Measurements from ENCODE around the gene NAP1L4. TPM values are rescaled to one million over a fixed set of nuclear protein-coding genes. Genes with fewer than 3 reads are reported as not detected.

Gene NAP1L4
- total RNA-seq, 1 experiment from 2014 or later: 144 TPM

GRCh38 chr11:2961080-2961479, 31.0 kb downstream of the NAP1L4 start:
- CTCF ChIA-PET: no interaction called here
- peaks cover 3% of the 10 kb centered on the region; the same call in 1 of the 2 replicates for H4K20me1 ChIP-seq (ENCODE audit: insufficient read depth)
- H3K4me2 ChIP-seq (ENCODE audit: low read length): no peak overlapping the region
- H3K79me2 ChIP-seq (ENCODE audit: insufficient read depth, low read length): peaks cover 91% of the 10 kb centered on the region
- no TSS peak for BruUV-seq (replicated peaks)
- no peaks in the 10 kb centered on the region for H3K4me1 ChIP-seq (ENCODE audit: control insufficient read depth in 1 of 2, insufficient read depth in 2 of 2, low read length in 2 of 2)
- H3K27me3 ChIP-seq (ENCODE audit: insufficient read depth, low read length): no peaks in the 10 kb centered on the region
- H3K9ac ChIP-seq (ENCODE audit: low read length): no peak overlapping the region
- H3K27ac ChIP-seq (ENCODE audit: low read depth, low read length): no peak overlapping the region
- H3K36me3 ChIP-seq (ENCODE audit: control insufficient read depth in 1 of 2, insufficient read depth in 2 of 2, low read length in 2 of 2): peaks cover 60 to 69% of the 10 kb centered on the region in 2 experiments
- no peak overlapping the region for H2AFZ ChIP-seq (ENCODE audit: low read depth, low read length, poor library complexity, severe bottlenecking)
- no peak for DNase-seq (ENCODE audit: low read depth, low spot score)
- intact Hi-C loops (cut with micrococcal nuclease): no loop called here
- H3K4me3 ChIP-seq (replicated peaks in 1 of 2; ENCODE audit: low read depth in 1 of 2, low read length in 2 of 2): no peak overlapping the region
- RAD21 ChIA-PET (ENCODE audit: low non-redundant PET in 1 of 2, low total read pairs in 2 of 2, uncharacterized antibody in 2 of 2, unreplicated experiment in 2 of 2): no interaction called here
- H3K9me3 ChIP-seq (ENCODE audit: control insufficient read depth in 1 of 2, insufficient read depth in 1 of 2, low read depth in 1 of 2, low read length in 2 of 2): no peaks in the 10 kb centered on the region
- POLR2A ChIA-PET: no interaction called here
- ATAC-seq: no peak
- H3K9me2 ChIP-seq (ENCODE audit: insufficient read depth): no peaks in the 10 kb centered on the region
- no peak for TF ChIP-seq REST (IDR thresholded peaks at IDR 0.05; ENCODE audit: low read depth)
- TF ChIP-seq FOSL1 (IDR thresholded peaks at IDR 0.05; ENCODE audit: low read depth): no peak
- no peak for TF ChIP-seq YY1 (IDR thresholded peaks at IDR 0.05; ENCODE audit: extremely low read depth, insufficient replicate concordance, low read depth, low read length)
- TF ChIP-seq JUND (IDR thresholded peaks at IDR 0.05): no peak
- no peak for TF ChIP-seq ZFX (IDR thresholded peaks at IDR 0.05)
- no peak for TF ChIP-seq EZH2phosphoT487 (IDR thresholded peaks at IDR 0.05; ENCODE audit: borderline replicate concordance)
- no peak for TF ChIP-seq MAX (IDR thresholded peaks at IDR 0.05)
- no peak for TF ChIP-seq SRF (IDR thresholded peaks at IDR 0.05; ENCODE audit: low read depth)
- no peak for TF ChIP-seq POLR2A (IDR thresholded peaks at IDR 0.05; ENCODE audit: borderline replicate concordance, extremely low read depth, insufficient read depth, insufficient read length)
- TF ChIP-seq EZH2 (IDR thresholded peaks at IDR 0.05): no peak

Data from HCT116 (cell line).